ENCODE results near the gene DDR1. TPM values are rescaled to one million over a fixed set of nuclear protein-coding genes. Genes with fewer than 3 reads are reported as not detected.

DDR1 gene
- total RNA-seq, 2 donors from 2014 or later: 25.2 to 26.0 TPM

- no peak for DNase-seq (ENCODE audit: low spot score)
- intact Hi-C loops (cut with DNase I): loop anchor here in 1 of 2 donors (5.0 kb wide), 1 partner anchor 49 kb away; no protein-coding TSS in a partner anchor
Observed at GRCh38 chr6:30876039-30876730, 8.1 kb upstream of the DDR1 start.

DNA sequence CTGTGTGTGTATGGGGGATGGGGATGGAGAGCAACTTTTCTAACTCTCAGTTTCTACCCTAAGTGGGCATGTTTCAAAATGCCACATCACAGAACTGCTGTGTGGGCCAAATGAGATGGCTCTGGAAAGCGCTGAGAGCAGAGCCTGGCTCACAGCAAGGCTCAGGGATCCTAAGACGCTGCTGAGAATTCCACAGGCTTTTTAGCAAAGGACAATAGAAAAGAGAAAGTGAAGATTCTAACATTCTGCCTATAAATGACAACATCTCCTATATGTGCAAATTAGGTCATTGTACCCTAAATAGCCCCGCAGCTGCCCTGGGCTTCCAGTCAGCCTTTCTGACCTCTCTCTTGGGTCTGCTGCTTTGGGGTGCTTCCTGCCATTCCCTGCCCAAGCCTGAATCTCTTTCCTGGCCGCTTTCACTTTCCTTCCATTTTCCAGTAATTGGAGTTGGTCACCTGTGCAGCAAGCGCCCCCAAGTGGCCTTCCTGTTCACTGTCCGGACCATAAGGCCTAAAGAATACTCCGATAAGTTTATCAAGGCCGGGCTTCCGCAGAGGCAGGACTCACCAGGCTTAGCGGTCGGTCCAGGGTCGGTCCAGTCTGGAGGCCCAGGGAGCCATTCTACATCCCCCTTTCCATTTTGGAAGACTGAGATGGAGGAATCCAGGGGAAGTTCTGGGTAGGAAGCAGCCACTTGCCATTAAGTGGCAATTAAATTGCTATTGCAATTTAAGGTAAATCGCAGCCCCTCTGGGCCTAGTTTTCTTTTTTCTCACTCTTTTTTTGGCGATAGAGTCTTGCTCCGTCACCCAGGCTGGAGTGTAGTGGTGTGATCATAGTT is 6.7 kb upstream of the DDR1 start:
- intact Hi-C loops (cut with DNase I): loop anchor here (2.0 to 5.0 kb wide), 2 partner anchors 49 to 50 kb away; no protein-coding TSS in a partner anchor
- peak; percentile 95 for DNase-seq (ENCODE audit: low spot score)

DNA sequence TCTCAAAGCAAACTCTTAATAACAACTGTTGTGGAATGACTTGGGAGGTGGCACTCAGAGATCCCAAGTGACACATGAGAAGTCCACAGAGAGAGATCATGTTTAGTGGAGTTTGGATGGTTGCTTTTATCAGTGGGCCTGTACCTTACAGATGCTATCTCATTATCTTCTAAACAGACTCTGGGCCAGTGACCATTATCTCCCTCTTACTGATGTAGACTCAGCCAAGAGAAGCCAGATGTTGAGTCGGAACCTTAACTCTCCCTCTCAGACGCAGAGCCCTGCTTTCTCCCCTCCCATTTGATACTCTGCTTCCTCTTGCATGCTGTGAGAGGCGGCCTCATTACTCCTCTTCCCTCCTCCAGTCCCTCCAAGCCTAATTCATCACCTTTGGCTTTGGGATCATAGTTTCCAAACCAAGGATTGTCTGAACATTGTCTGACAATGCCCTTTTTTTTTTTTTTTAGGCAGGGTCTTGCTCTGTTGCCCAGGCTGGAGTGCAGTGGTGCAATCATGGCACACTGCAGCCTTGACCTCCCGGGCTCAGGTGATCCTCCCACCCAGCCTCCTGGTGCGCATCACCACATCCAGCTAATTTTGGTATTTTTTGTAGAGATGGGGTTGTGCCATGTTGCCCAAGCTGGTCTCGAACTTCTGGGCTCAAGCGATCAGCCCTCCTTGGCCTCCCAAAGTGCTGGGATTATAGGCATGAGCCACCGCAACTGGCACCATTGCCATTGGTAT is 4.5 kb upstream of the DDR1 start:
- intact Hi-C loops (cut with DNase I): loop anchor here (2.0 to 5.0 kb wide), 3 partner anchors 51 to 153 kb away; no protein-coding TSS in a partner anchor
- DNase-seq (ENCODE audit: low spot score): peak; percentile 64

GRCh38 chr6:30880698-30881252 is 3.5 kb upstream of the DDR1 start:
- intact Hi-C loops (cut with DNase I): loop anchor here in 1 of 2 donors (5.0 kb wide), 1 partner anchor 153 kb away; no protein-coding TSS in a partner anchor
- peak; percentile 77 for DNase-seq (ENCODE audit: low spot score)

DNA sequence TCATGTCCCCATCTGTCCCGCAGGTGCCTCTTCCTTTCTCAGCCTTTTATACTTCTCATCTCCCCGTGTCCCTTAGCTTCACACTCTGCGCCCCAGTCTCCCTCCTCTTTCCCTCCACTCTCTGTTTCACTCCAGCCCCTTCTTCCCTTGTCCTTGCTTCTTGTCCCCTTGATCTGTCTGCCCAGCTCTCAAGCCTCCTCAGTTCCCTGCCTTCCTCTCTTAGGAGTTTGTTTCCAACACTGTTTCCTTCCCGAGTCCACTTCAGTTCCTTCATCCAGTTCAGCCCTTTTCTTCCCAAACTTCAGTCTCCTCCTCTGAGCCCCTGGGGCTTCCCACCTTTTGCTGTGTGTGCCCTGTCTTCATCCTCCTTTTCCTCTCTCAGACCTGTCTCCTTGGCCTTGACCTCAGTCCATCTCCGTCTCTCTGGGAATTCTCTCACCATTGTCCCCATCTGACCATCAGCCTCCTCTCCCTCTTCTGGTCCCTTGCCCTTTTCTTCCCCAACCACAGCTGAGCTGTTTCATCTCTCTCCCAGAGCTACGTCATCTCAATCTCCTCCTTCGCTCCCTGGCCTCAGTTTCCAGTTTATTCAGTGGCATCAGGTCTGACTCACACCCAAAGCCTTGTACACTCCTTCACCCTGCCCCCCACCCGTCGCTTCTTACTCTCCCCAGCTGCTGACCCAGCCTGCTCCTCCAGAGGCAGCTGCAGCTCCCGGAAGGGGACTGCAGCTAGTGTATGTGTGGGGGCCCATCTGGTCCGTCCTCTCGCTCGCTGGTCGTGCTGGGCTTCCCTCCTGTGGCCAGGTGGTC is 2.7 kb upstream of the DDR1 start:
- intact Hi-C loops (cut with DNase I): loop anchor here in 1 of 2 donors (5.0 kb wide), 1 partner anchor 154 kb away; no protein-coding TSS in a partner anchor
- peak; percentile 68 for DNase-seq (ENCODE audit: low spot score)

DNA sequence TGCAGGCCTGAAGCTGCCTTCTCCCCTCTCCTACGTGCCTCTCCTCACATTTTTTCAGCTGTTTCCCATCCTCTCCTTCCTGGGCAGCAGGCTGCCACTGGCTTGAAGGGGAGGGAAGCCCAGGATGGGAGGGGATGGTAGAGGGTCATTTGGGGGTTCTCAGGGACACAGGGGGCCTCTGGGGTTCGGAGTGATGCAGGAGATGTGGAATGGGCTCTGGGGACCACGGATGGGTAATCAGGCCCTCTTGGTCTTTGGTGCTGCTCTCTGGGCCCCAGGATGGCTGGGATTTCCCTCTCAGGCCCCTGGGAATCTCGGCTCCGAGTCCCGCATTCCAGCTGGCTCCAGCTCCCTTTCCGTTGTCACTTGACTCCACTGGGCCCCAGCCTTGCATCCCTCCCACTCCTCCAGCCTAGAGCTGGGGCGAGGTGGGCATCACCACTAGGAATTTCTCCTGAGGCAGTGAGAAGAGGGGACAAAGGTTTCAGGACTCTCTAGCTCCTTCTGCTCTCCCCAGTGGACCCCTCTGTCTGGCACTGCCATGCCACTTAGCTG is 2.0 kb upstream of the DDR1 start:
- intact Hi-C loops (cut with DNase I): loop anchor here in 1 of 2 donors (5.0 kb wide), 1 partner anchor 155 kb away; no protein-coding TSS in a partner anchor
- DNase-seq (ENCODE audit: low spot score): peak; percentile 77

GRCh38 chr6:30882759-30883684 is 1.3 kb upstream of the DDR1 start:
- intact Hi-C loops (cut with DNase I): loop anchor here in 1 of 2 donors (5.0 kb wide), 1 partner anchor 156 kb away; no protein-coding TSS in a partner anchor
- DNase-seq (ENCODE audit: low spot score): peak; percentile 71

- intact Hi-C loops (cut with DNase I): loop anchor here (1.0 to 5.0 kb wide), 2 partner anchors 28 to 158 kb away; no protein-coding TSS in a partner anchor
- peak; percentile 78 for DNase-seq (ENCODE audit: low spot score)
Observed at GRCh38 chr6:30884521-30885480, 482 bp downstream of the DDR1 start.

DNA sequence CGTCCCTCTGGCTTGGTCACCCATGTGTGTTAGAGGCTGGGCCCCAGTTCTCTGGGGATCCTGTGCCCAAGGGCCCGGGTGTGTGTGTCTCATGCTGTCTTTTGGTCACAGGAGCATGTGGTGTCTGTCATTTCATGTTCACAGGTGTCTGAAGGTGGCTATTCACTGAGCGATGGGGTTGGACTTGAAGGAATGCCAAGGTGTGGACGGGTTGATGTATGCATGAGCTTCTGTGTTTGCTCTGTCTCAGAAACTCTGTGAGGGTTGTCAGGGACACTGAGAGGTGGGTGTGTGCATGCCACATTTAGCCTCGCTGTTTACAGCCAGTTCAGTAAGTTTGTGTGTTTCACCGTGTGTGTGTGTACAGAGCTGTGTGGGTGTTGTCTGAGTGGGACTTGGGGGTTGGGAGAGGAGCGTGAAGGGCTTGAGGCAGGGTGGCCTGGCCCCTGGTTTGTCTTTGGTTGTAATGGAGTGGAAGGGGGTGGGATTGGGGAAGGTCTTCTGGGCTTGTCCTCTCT is 1.2 kb downstream of the DDR1 start:
- intact Hi-C loops (cut with DNase I): no loop called here
- DNase-seq (ENCODE audit: low spot score): no peak

- DNase-seq (ENCODE audit: low spot score): peak; percentile 81
- intact Hi-C loops (cut with DNase I): no loop called here
Observed at GRCh38 chr6:30885999-30886896, 1.9 kb downstream of the DDR1 start.

- intact Hi-C loops (cut with DNase I): no loop called here
- DNase-seq (ENCODE audit: low spot score): peak; percentile 41
Observed at GRCh38 chr6:30886897-30887255, 2.6 kb downstream of the DDR1 start.

DNA sequence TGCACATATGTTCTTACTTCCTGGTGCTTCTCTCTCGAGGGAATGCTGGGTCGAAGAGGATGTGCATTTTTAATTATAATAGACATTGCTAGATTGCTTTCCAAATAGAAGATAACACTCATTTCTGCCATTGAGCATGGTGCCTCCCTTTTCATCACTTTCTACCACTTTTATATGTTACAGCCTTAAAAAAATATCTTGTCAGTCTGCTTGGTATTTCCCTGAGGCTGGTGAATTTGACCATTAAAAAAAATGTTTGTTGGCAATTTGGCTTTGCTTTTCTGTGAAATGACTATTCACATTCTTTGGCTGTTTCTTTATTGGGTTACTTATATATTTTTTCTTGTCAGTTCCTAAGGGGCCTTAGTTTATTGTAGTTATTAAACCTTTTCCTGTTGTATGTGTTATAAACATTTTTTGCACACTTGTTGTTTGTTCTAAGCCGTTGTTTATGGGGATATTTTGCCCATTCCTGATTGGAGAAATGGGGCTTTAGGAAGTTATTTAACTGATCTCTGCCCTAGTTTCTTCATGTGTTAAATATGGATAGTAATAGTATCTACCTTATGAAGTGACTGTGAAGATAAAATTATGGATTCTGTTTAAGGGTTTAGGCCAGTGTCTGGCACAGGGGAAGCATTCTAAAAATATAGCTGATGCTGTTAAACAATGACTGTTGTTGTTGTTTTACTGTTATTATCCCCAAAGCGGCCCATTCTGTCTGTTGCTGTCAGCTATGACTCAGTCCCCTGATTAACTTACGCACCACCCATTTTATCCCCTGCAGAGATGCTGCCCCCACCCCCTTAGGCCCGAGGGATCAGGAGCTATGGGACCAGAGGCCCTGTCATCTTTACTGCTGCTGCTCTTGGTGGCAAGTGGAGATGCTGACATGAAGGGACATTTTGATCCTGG is 3.8 kb downstream of the DDR1 start:
- intact Hi-C loops (cut with DNase I): no loop called here

GRCh38 chr6:30888816-30889495 is 4.6 kb downstream of the DDR1 start:
- DNase-seq (ENCODE audit: low spot score): peak; percentile 67
- intact Hi-C loops (cut with DNase I): loop anchor here in 1 of 2 donors (1.0 kb wide), 1 partner anchor 30 kb away; no protein-coding TSS in a partner anchor

More for the DNA sequence above, 3.8 kb downstream of the DDR1 start:
- peak; percentile 31 for DNase-seq (ENCODE audit: low spot score)
